IMR-90 (cell line): ENCODE results near the gene WASHC3. TPM values are rescaled to one million over a fixed set of nuclear protein-coding genes. Genes with fewer than 3 reads are reported as not detected.

Experiments used
- ATAC-seq: fragments of 200-7000 bp; cut with Tn5 transposase; 2 replicates; pipeline ENCODE4 v1.9.1; 2020; ENCODE audit warnings: low read depth, mild to moderate bottlenecking, moderate library complexity
- BruUV-seq: library from RNA; stranded (reverse); fragments of 400-500 nt; replicated peaks from 2 replicates; lab custom pipeline; 2021; lab: Mats Ljungman, UMichigan
- CTCF ChIA-PET: fragments of 300-600 bp; formaldehyde crosslinking; extraction: SDS; loops from one replicate; lab custom pipeline; 2021; ENCODE audit warnings: antibody characterized with exemption; lab: Yijun Ruan, JAX
- POLR2A ChIA-PET: fragments of 300-600 bp; sonication (Branson Sonifier 250); formaldehyde crosslinking; loops from one replicate; lab custom pipeline; 2022; ENCODE audit warnings: antibody characterized with exemption; ENCODE audit not compliant: unreplicated experiment; lab: Charles Lee
- DNase-seq: peaks from one replicate; pipeline ENCODE4 v3.0.0; 2013
- H2AFZ ChIP-seq: replicated peaks from 2 replicates; pipeline ENCODE3; 2013; ENCODE audit warnings: low read length, mild to moderate bottlenecking; ENCODE audit not compliant: poor library complexity
- H2AK5ac ChIP-seq: 2 replicates; pipeline ENCODE4 v1.6.1; 2013; ENCODE audit warnings: low read depth, low read length, inconsistent platforms
- H2AK9ac ChIP-seq: replicated peaks from 2 replicates; pipeline ENCODE3; 2013; ENCODE audit warnings: mild to moderate bottlenecking, low read depth, low read length, moderate library complexity; ENCODE audit not compliant: poor library complexity
- H2BK120ac ChIP-seq: 2 replicates; pipeline ENCODE4 v1.6.1; 2013; ENCODE audit warnings: low read depth, low read length, inconsistent platforms
- H2BK15ac ChIP-seq: 3 replicates; pipeline ENCODE4 v1.6.1; 2013; ENCODE audit warnings: low read depth, low read length, inconsistent platforms
- H2BK20ac ChIP-seq: 2 replicates; pipeline ENCODE4 v1.6.1; 2013; ENCODE audit warnings: low read depth, mild to moderate bottlenecking, inconsistent platforms, low read length, moderate library complexity
- H2BK5ac ChIP-seq: 2 replicates; pipeline ENCODE4 v1.6.1; 2013; ENCODE audit warnings: mild to moderate bottlenecking, low read depth, low read length, inconsistent platforms; ENCODE audit not compliant: poor library complexity, severe bottlenecking
- H3K14ac ChIP-seq: replicated peaks from 2 replicates; pipeline ENCODE4 v1.6.1; 2013; ENCODE audit warnings: low read depth, low read length, inconsistent platforms
- H3K18ac ChIP-seq: 2 replicates; pipeline ENCODE4 v1.6.1; 2013; ENCODE audit warnings: low read depth, low read length, control low read depth
- H3K23ac ChIP-seq: 2 replicates; pipeline ENCODE4 v1.6.1; 2013; ENCODE audit warnings: low read depth, low read length, inconsistent platforms
- H3K27ac ChIP-seq: 2 replicates; pipeline ENCODE4 v1.5.1; 2013; ENCODE audit warnings: mild to moderate bottlenecking, control low read depth, low read length; ENCODE audit not compliant: insufficient read depth
- H3K27me3 ChIP-seq: 2 replicates; pipeline ENCODE4 v1.6.1; 2013; ENCODE audit warnings: low read length; ENCODE audit not compliant: control insufficient read depth, insufficient read depth
- H3K36me3 ChIP-seq: 2 replicates; pipeline ENCODE4 v1.6.1; 2013; ENCODE audit warnings: low read length, mixed read lengths; ENCODE audit not compliant: control insufficient read depth, insufficient read depth
- H3K4ac ChIP-seq: 2 replicates; pipeline ENCODE4 v1.6.1; 2013; ENCODE audit warnings: low read depth, low read length, inconsistent platforms
- H3K4me1 ChIP-seq: 2 replicates; pipeline ENCODE4 v1.6.1; 2013; ENCODE audit warnings: low read length, mixed read lengths; ENCODE audit not compliant: control insufficient read depth, insufficient read depth
- H3K4me2 ChIP-seq: 2 replicates; pipeline ENCODE4 v1.6.1; 2013; ENCODE audit warnings: low read depth, mild to moderate bottlenecking, control low read depth, low read length, moderate library complexity
- H3K4me3 ChIP-seq: 2 replicates; pipeline ENCODE4 v1.5.1; 2013; ENCODE audit warnings: low read depth, mild to moderate bottlenecking, control low read depth, low read length, moderate library complexity; ENCODE audit not compliant: insufficient read depth
- H3K56ac ChIP-seq: 2 replicates; pipeline ENCODE4 v1.6.1; 2013; ENCODE audit warnings: low read length, inconsistent platforms; ENCODE audit not compliant: insufficient read depth; ENCODE audit errors: extremely low read depth
- H3K79me1 ChIP-seq, 2 experiments: 2 replicates each; pipeline ENCODE4 v1.6.1; 2013; ENCODE audit warnings: low read length in 2 of 2, inconsistent platforms in 1 of 2, low read depth in 1 of 2
- H3K9ac ChIP-seq: 2 replicates; pipeline ENCODE4 v1.6.1; 2013; ENCODE audit warnings: low read depth, low read length, control low read depth
- H3K9me1 ChIP-seq: 2 replicates; pipeline ENCODE4 v1.6.1; 2013; ENCODE audit warnings: low read length, inconsistent platforms; ENCODE audit not compliant: insufficient read depth
- H3K9me3 ChIP-seq: 2 replicates; pipeline ENCODE4 v1.6.1; 2013; ENCODE audit warnings: low read length; ENCODE audit not compliant: control insufficient read depth, insufficient read depth
- H4K20me1 ChIP-seq: 2 replicates; pipeline ENCODE4 v1.6.1; 2013; ENCODE audit warnings: low read length, inconsistent platforms; ENCODE audit not compliant: insufficient read depth
- H4K5ac ChIP-seq: 2 replicates; pipeline ENCODE4 v1.6.1; 2013; ENCODE audit warnings: mild to moderate bottlenecking, low read depth, low read length, control low read depth
- H4K8ac ChIP-seq, 2 experiments: 2 replicates each; pipeline ENCODE4 v1.6.1; 2013; ENCODE audit warnings: low read depth in 2 of 2, low read length in 2 of 2, control low read depth in 1 of 2, inconsistent platforms in 1 of 2
- H4K91ac ChIP-seq: 2 replicates; pipeline ENCODE4 v1.6.1; 2013; ENCODE audit warnings: low read depth, low read length, inconsistent platforms; ENCODE audit not compliant: insufficient read depth
- BHLHE40 ChIP-seq: fragments of 150-350 bp; IDR thresholded peaks from 2 replicates; pipeline ENCODE4 v1.6.1; 2016; ENCODE audit warnings: mild to moderate bottlenecking, low read depth, low read length
- CEBPB ChIP-seq: IDR thresholded peaks from 2 replicates; pipeline ENCODE4 v1.6.1; 2012; ENCODE audit warnings: low read depth, low read length, improper control_type of control experiment
- CHD1 ChIP-seq: IDR thresholded peaks from 2 replicates; pipeline ENCODE4 v1.6.1; 2012; ENCODE audit warnings: low read depth, low read length, improper control_type of control experiment
- ELK1 ChIP-seq: fragments of 150-350 bp; IDR thresholded peaks from 2 replicates; pipeline ENCODE4 v1.6.1; 2016; ENCODE audit warnings: low read depth, mild to moderate bottlenecking, low read length, moderate library complexity, borderline replicate concordance
- FOS ChIP-seq: fragments of 150-350 bp; IDR thresholded peaks from 2 replicates; pipeline ENCODE4 v1.6.1; 2016; ENCODE audit warnings: low read depth, low read length
- MAFK ChIP-seq: IDR thresholded peaks from 2 replicates; pipeline ENCODE4 v1.6.1; 2012; ENCODE audit warnings: low read depth, low read length, improper control_type of control experiment
- MAZ ChIP-seq: IDR thresholded peaks from 2 replicates; pipeline ENCODE4 v1.6.1; 2012; ENCODE audit warnings: low read depth, mild to moderate bottlenecking, low read length, improper control_type of control experiment, moderate library complexity, borderline replicate concordance
- MXI1 ChIP-seq: IDR thresholded peaks from 2 replicates; pipeline ENCODE4 v1.6.1; 2012; ENCODE audit warnings: low read depth, mild to moderate bottlenecking, low read length, moderate library complexity, borderline replicate concordance
- NFE2L2 ChIP-seq: fragments of 150-350 bp; IDR thresholded peaks from 2 replicates; pipeline ENCODE4 v1.6.1; 2016; ENCODE audit warnings: low read depth, mild to moderate bottlenecking, low read length
- POLR2A ChIP-seq: IDR thresholded peaks from 2 replicates; pipeline ENCODE4 v1.6.1; 2012; ENCODE audit warnings: mild to moderate bottlenecking, low read depth, low read length
- RAD21 ChIP-seq: IDR thresholded peaks from 2 replicates; pipeline ENCODE4 v1.6.1; 2012; ENCODE audit warnings: low read length, improper control_type of control experiment
- RCOR1 ChIP-seq: IDR thresholded peaks from 2 replicates; pipeline ENCODE4 v1.6.1; 2012; ENCODE audit warnings: mild to moderate bottlenecking, low read length, improper control_type of control experiment; ENCODE audit not compliant: insufficient replicate concordance
- RFX5 ChIP-seq: IDR thresholded peaks from 2 replicates; pipeline ENCODE4 v1.8.0; 2012; ENCODE audit warnings: low read depth, mild to moderate bottlenecking, low read length, moderate library complexity
- SMC3 ChIP-seq: fragments of 150-350 bp; IDR thresholded peaks from 2 replicates; pipeline ENCODE4 v1.6.1; 2016; ENCODE audit warnings: low read depth, mild to moderate bottlenecking, antibody characterized with exemption, low read length, moderate library complexity
- USF2 ChIP-seq: fragments of 150-350 bp; IDR thresholded peaks from 2 replicates; pipeline ENCODE4 v1.6.1; 2017; ENCODE audit warnings: mild to moderate bottlenecking, antibody characterized with exemption, low read length, low read depth
- WGBS, 2 experiments: methylation state at CpG; one replicate each; pipeline versions ENCODE4 v1.1.5 to v1.1.7; 2013; ENCODE audit warnings: missing lambda C conversion rate in 2 of 2; ENCODE audit not compliant: insufficient read length in 1 of 2; ENCODE audit errors: extremely low coverage in 2 of 2; 5-methylcytosine and 5-hydroxymethylcytosine counted together
- dilution Hi-C: fragments of 300-500 bp; cut with HindIII; formaldehyde crosslinking; loops from one replicate; pipeline ENCODE4 v1.14.3; 2018; ENCODE audit warnings: low sequenced_read_pairs; ENCODE audit not compliant: unreplicated experiment
- in situ Hi-C: fragments of 300-500 bp; cut with MboI; formaldehyde crosslinking; loops from 3 replicates; pipeline ENCODE4 v1.14.3; 2019; ENCODE audit warnings: low sequenced_read_pairs, inconsistent platforms, mixed read lengths
- intact Hi-C: fragments of 100-400 bp; cut with micrococcal nuclease; formaldehyde crosslinking; loops from 2 replicates; pipeline ENCODE4 v1.10.0; 2022
- polyA plus RNA-seq, 3 experiments: library from polyadenylated mRNA; depleted of rRNA; stranded (reverse); fragments of >200 nt; gene quantifications; 2 replicates each; pipeline ENCODE4 v1.2.3, GENCODE V29; 2012; ENCODE audit warnings: low replicate concordance in 1 of 3
- total RNA-seq: library from RNA; depleted of rRNA; stranded (reverse); fragments of >200 nt; gene quantifications from 2 replicates; pipeline ENCODE4 v1.2.3, GENCODE V29; 2012
- TF ChIP-seq, protein P1 (sequence below): conservative IDR thresholded peaks from 2 replicates; pipeline ENCODE4 v1.5.1; 2012; ENCODE audit warnings: mild to moderate bottlenecking, low read depth, low read length, improper control_type of control experiment

The WASHC3 gene
- total and polyA plus RNA-seq, 2 of the 4 experiments (the other 2 are of a cell fraction), result 54.8 to 87.1 TPM

DNA sequence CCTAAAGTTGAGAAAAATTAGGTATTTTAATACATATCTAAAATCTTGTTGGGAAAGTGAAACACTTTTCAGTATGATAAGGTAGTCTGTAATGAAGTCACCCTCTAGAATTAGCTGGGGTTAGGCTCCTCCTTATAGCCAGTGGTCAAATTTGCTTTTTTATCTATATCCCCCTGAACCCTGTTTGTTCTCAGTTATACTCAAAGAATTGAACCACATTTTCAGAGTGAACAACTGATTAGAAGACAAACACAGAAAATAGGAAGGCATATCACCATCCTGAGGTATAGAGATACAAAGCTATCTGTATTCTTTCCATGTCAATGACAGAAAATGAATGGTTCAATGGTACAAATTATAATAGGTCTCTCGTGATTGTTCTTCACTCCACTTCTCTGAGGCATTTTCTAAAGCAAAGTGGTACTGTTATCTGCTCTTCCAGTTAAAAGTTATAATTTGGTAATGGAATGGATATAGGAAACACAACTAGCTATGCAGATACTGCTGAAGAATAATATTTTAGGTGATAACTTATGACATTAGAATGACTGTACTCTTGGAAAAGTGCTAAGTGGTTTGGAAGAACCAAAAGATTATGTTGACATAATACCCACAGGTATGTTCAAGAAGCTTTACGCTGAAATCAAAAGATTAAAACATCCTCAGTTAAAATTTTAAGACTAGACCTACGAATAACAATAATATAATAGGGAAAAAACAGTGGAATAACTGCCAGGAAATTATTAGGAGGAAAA lies 27.6 kb downstream of the WASHC3 start:
- H3K56ac ChIP-seq, result no peak overlapping the region
- intact Hi-C loops, result no loop called here

More for the DNA sequence above, 27.6 kb downstream of the WASHC3 start:
- Histone ChIP-seq H3K79me1 (no peaks in the 10 kb centered on the region), H2BK15ac (no peak overlapping the region), H4K91ac (no peak overlapping the region), H2AK5ac (no peak overlapping the region), H3K4ac (no peak overlapping the region), H3K4me1 (no peaks in the 10 kb centered on the region), H2AK9ac (no peak overlapping the region), H3K14ac (no peak overlapping the region), H3K27me3 (no peaks in the 10 kb centered on the region), H4K8ac (no peak overlapping the region), H2BK20ac (no peak overlapping the region), H2BK120ac (no peak overlapping the region), H3K27ac (no peak overlapping the region), H3K9me3 (no peaks in the 10 kb centered on the region), H3K18ac (no peak overlapping the region), H3K9ac (no peak overlapping the region), H3K23ac (no peak overlapping the region), H2AFZ (no peak overlapping the region), H4K20me1 (no peaks in the 10 kb centered on the region), H3K9me1 (no peaks in the 10 kb centered on the region), H3K4me3 (no peak overlapping the region), H3K36me3 (peaks cover 4% of the 10 kb centered on the region; the same call in 1 of the 2 replicates), H3K4me2 (no peak overlapping the region), H4K5ac (no peak overlapping the region), H2BK5ac (no peak overlapping the region)
- no peak for ATAC-seq
- in situ Hi-C loops, result no loop called here
- no CpG with 5 or more reads among the region's 3 CpGs for WGBS, 2 experiments
- TF ChIP-seq BHLHE40, result no peak
- TF ChIP-seq, protein P1, sequence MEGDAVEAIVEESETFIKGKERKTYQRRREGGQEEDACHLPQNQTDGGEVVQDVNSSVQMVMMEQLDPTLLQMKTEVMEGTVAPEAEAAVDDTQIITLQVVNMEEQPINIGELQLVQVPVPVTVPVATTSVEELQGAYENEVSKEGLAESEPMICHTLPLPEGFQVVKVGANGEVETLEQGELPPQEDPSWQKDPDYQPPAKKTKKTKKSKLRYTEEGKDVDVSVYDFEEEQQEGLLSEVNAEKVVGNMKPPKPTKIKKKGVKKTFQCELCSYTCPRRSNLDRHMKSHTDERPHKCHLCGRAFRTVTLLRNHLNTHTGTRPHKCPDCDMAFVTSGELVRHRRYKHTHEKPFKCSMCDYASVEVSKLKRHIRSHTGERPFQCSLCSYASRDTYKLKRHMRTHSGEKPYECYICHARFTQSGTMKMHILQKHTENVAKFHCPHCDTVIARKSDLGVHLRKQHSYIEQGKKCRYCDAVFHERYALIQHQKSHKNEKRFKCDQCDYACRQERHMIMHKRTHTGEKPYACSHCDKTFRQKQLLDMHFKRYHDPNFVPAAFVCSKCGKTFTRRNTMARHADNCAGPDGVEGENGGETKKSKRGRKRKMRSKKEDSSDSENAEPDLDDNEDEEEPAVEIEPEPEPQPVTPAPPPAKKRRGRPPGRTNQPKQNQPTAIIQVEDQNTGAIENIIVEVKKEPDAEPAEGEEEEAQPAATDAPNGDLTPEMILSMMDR, result no peak
- TF ChIP-seq MAFK, result no peak
- no peak for TF ChIP-seq MXI1
- no peak for TF ChIP-seq MAZ
- TF ChIP-seq RFX5, result no peak
- TF ChIP-seq CEBPB, result no peak
- TF ChIP-seq NFE2L2, result no peak
- TF ChIP-seq CHD1, result no peak
- TF ChIP-seq POLR2A, result no peak
- TF ChIP-seq USF2, result no peak
- TF ChIP-seq RCOR1, result no peak
- TF ChIP-seq FOS, result no peak
- no peak for TF ChIP-seq RAD21
- TF ChIP-seq ELK1, result no peak
- no peak for TF ChIP-seq SMC3
- DNase-seq, result peak; percentile 58
- ChIA-PET POLR2A (no interaction called here), CTCF (no interaction called here)
- dilution Hi-C loops, result no loop called here
- BruUV-seq, result no TSS peak
